ENCODE measurements around the gene MZB1. TPM values are rescaled to one million over a fixed set of nuclear protein-coding genes. Genes with fewer than 3 reads are reported as not detected.

MZB1 gene
- total RNA-seq, 1 donor from 2014 or later = not detected

GRCh38 chr5:139397921-139398320 is 8.2 kb upstream of the MZB1 start:
- Mint-ChIP-seq H3K27ac (ENCODE audit: unreplicated experiment) (peak overlapping the region; percentile 45), H3K4me3 (ENCODE audit: unreplicated experiment) (no peak overlapping the region), H3K9me3 (ENCODE audit: low read depth) (no peaks in the 10 kb centered on the region), H3K36me3 (ENCODE audit: low read depth) (no peaks in the 10 kb centered on the region), H3K4me1 (ENCODE audit: low read depth) (peaks cover 8% of the 10 kb centered on the region), H3K27me3 (ENCODE audit: low read depth) (no peaks in the 10 kb centered on the region)
- DNase-seq (ENCODE audit: low spot score) = no peak
- TF ChIP-seq, protein P1, sequence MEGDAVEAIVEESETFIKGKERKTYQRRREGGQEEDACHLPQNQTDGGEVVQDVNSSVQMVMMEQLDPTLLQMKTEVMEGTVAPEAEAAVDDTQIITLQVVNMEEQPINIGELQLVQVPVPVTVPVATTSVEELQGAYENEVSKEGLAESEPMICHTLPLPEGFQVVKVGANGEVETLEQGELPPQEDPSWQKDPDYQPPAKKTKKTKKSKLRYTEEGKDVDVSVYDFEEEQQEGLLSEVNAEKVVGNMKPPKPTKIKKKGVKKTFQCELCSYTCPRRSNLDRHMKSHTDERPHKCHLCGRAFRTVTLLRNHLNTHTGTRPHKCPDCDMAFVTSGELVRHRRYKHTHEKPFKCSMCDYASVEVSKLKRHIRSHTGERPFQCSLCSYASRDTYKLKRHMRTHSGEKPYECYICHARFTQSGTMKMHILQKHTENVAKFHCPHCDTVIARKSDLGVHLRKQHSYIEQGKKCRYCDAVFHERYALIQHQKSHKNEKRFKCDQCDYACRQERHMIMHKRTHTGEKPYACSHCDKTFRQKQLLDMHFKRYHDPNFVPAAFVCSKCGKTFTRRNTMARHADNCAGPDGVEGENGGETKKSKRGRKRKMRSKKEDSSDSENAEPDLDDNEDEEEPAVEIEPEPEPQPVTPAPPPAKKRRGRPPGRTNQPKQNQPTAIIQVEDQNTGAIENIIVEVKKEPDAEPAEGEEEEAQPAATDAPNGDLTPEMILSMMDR (IDR thresholded peaks at IDR 0.05) = no peak

- Mint-ChIP-seq H3K4me1 (ENCODE audit: low read depth) (peaks cover 10% of the 10 kb centered on the region), H3K4me3 (ENCODE audit: unreplicated experiment) (no peak overlapping the region), H3K27me3 (ENCODE audit: low read depth) (no peaks in the 10 kb centered on the region), H3K27ac (ENCODE audit: unreplicated experiment) (no peak overlapping the region), H3K36me3 (ENCODE audit: low read depth) (peaks cover 1% of the 10 kb centered on the region), H3K9me3 (ENCODE audit: low read depth) (no peaks in the 10 kb centered on the region)
- TF ChIP-seq, protein P1 (IDR thresholded peaks at IDR 0.05) = no peak
- peak; percentile 61 for DNase-seq (ENCODE audit: low spot score)
These were observed 7.0 kb upstream of the MZB1 start for GRCh38 chr5:139396691-139397090.

DNA sequence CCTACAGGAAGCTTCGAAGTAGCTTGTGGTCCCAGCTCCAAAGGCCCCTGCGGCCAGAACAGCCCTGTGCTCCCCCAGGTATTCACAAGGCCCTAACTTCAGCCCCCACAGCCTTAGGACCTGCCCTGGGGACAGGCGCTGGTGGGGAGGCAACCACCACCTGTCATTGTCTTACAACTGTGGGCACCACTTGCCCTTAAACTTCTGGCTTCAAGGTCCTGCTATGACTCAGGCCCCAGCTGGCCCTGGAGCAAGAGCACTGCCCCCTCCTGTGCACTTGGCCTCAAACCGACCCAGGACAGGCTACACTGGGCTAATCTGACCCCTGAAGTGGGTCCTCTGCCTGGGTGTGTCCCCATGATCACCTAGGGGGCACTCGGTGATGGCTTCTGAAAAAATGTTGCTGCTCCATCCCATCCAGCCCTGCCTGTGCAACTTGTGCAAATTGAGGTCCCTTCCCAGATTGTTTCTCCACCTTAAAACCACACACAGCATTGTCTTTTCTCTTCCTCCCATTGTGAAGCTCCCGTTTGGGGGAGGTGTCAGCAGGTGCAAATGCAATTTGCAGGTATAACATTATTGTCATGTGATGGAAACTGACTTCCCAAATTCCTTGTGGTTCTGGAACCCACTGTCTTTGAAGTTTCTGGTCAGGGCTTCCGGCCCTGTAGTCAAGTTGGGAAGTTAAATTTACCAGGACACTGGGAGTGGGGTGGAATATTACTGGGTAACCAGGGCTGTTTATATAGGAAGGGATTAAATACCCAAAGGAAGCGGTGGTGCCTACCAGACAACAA is 6.3 kb upstream of the MZB1 start:
- peaks cover 13% of the 10 kb centered on the region for H3K4me1 Mint-ChIP-seq (ENCODE audit: low read depth)
- no peaks in the 10 kb centered on the region for H3K9me3 Mint-ChIP-seq (ENCODE audit: low read depth)
- H3K36me3 Mint-ChIP-seq (ENCODE audit: low read depth) = peaks cover 1% of the 10 kb centered on the region
- TF ChIP-seq, protein P1 (IDR thresholded peaks at IDR 0.05) = no peak
- no peaks in the 10 kb centered on the region for H3K27me3 Mint-ChIP-seq (ENCODE audit: low read depth)
- peak; percentile 58 for DNase-seq (ENCODE audit: low spot score)
- no peak overlapping the region for H3K4me3 Mint-ChIP-seq (ENCODE audit: unreplicated experiment)
- H3K27ac Mint-ChIP-seq (ENCODE audit: unreplicated experiment) = no peak overlapping the region

GRCh38 chr5:139394654-139395566 is 5.2 kb upstream of the MZB1 start, which contains the start of gene PROB1:
TSS of gene PROB1 (minus strand) at chr5:139395104. CDS start at chr5:139395081, 23 bp downstream.
- peaks cover 1% of the 10 kb centered on the region for H3K36me3 Mint-ChIP-seq (ENCODE audit: low read depth)
- H3K27me3 Mint-ChIP-seq (ENCODE audit: low read depth) = no peaks in the 10 kb centered on the region
- peak within 1 kb of the TSS; percentile 75 for H3K4me3 Mint-ChIP-seq (ENCODE audit: unreplicated experiment)
- TF ChIP-seq, protein P1 (IDR thresholded peaks at IDR 0.05) = no peak
- peaks cover 13% of the 10 kb centered on the region for H3K4me1 Mint-ChIP-seq (ENCODE audit: low read depth)
- DNase-seq (ENCODE audit: low spot score) = peak; percentile 76
- H3K27ac Mint-ChIP-seq (ENCODE audit: unreplicated experiment) = no peak within 1 kb of the TSS
- H3K9me3 Mint-ChIP-seq (ENCODE audit: low read depth) = no peaks in the 10 kb centered on the region

DNA sequence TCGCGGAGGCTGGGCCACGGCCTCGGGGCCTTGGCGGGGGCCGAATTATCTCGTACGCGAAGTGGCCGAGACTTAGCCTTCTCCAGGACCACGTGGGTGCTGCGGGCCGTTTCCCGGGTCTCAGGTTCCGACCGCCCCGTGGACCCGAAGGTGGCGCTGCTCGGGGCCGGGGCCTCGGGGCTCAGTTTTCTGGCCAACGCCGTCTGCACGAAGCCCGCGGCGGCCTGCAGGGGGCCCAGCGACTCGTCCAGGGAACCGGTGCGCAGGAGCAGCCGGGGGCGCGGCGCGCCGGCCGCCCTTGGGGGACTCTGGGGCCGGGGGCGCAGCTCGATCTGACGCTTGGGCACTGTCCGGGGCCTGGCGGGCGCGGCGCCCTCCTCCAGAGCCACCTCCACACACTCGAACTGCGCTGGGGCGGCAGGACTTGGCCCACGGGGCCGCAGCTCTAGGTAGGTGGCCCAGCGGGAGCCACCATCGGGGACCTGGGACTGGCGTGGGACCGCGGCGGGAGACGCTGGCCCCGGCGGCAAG is 4.5 kb upstream of the MZB1 start:
- Mint-ChIP-seq H3K4me3 (ENCODE audit: unreplicated experiment) (peak overlapping the region; percentile 75), H3K4me1 (ENCODE audit: low read depth) (peaks cover 13% of the 10 kb centered on the region), H3K27me3 (ENCODE audit: low read depth) (no peaks in the 10 kb centered on the region), H3K36me3 (ENCODE audit: low read depth) (peaks cover 1% of the 10 kb centered on the region), H3K27ac (ENCODE audit: unreplicated experiment) (no peak overlapping the region), H3K9me3 (ENCODE audit: low read depth) (no peaks in the 10 kb centered on the region)
- DNase-seq (ENCODE audit: low spot score) = peak; percentile 86
- TF ChIP-seq, protein P1 (IDR thresholded peaks at IDR 0.05) = peak; percentile 78

Data from chondrocyte (in vitro differentiated cells).